GM20000 (cell line): ENCODE measurements around the gene TGFBR3.

Source experiments
- DNase-seq: peaks from one replicate; pipeline ENCODE4 v3.0.0; 2012; ENCODE audit warnings: low spot score
- TF ChIP-seq, protein P1 (sequence below): IDR thresholded peaks from 2 replicates; pipeline ENCODE4 v1.5.1; 2012; ENCODE audit warnings: mild to moderate bottlenecking, control low read depth; ENCODE audit errors: extremely low read depth, missing control alignments

TGFBR3 gene

DNA sequence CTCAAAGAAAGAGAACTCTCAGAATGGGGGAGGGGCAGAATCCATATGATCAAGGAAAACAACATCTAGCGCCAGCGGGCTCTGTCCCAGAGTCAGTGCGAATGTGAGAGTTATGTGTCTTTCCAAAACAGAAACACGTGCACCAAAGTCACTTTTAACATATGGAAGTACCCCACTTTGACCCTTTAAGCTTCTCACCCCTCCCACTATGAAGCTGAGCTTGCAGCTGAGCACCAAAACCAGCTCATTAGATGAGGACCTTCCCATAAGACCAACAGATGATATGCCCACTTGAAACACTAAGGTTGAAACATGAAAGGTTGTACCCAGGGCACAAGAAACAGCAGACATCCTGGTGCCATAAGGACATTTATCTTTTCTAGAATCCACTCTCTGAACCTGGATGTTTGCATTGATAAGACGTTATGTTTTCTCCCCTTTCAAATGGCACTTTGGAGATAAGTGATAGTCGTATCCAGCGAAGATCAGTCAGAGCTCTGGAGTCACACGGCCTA is 171.0 kb downstream of the TGFBR3 start:
- no peak for DNase-seq
- TF ChIP-seq, protein P1, sequence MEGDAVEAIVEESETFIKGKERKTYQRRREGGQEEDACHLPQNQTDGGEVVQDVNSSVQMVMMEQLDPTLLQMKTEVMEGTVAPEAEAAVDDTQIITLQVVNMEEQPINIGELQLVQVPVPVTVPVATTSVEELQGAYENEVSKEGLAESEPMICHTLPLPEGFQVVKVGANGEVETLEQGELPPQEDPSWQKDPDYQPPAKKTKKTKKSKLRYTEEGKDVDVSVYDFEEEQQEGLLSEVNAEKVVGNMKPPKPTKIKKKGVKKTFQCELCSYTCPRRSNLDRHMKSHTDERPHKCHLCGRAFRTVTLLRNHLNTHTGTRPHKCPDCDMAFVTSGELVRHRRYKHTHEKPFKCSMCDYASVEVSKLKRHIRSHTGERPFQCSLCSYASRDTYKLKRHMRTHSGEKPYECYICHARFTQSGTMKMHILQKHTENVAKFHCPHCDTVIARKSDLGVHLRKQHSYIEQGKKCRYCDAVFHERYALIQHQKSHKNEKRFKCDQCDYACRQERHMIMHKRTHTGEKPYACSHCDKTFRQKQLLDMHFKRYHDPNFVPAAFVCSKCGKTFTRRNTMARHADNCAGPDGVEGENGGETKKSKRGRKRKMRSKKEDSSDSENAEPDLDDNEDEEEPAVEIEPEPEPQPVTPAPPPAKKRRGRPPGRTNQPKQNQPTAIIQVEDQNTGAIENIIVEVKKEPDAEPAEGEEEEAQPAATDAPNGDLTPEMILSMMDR = no peak

DNA sequence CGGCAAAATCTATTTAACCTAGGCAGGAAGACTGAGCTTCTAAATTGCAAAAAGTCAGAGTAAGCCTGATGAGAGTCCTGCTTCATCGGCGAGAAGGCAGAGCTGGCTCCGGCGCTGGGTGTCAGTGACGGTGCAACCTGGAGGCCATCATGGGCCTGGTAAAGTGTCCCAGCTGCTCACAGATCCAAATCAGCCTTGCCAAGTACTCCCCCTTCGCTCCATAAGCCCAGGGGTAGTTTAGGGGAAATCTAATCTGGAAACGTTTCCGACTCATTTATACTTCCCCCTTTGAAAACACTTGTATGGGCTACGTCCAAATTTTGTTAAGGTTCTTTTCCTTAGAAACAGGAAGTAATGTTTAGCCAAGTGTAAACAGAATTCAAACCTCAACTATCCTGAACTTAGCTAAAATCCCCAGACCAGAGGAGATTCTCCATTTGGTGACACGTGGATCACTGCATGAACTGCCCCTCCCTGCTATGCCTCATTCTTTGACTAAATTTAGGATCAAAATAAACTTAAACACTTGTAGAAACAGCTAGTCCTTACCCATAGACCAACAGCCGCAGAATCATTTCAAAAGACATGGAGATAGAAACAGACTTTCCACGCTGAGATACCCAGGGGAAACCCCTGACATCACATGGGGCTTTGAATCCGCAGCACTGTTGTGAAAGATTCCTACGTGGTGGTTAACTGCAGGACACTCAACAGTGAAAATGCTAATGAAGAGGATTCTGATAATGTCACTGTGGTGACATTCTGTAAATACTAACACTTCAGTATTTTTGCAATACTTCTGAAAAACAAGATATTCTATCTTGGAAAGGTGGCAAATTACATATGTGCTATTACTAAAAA is 172.7 kb downstream of the TGFBR3 start:
- peak; percentile 39 for DNase-seq
- TF ChIP-seq, protein P1 = no peak

DNA sequence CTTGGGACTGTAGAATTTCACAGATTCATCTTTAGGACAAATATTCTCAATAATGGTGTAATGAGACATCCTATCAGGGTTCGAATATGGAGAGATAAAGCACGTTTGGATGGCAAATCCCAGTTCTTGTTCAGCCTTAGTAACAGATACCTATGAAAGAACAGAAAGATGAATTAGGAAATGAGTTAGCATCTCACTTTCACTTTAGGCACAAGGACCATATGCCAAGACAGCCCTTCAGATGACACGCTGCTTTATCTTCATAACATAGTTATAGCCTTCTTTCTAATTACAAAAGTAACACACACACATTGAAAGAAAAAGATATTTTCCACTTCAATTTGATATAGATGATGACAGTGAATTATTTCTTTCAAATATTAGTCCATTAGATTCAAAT is 173.6 kb downstream of the TGFBR3 start:
- TF ChIP-seq, protein P1 = no peak

DNA sequence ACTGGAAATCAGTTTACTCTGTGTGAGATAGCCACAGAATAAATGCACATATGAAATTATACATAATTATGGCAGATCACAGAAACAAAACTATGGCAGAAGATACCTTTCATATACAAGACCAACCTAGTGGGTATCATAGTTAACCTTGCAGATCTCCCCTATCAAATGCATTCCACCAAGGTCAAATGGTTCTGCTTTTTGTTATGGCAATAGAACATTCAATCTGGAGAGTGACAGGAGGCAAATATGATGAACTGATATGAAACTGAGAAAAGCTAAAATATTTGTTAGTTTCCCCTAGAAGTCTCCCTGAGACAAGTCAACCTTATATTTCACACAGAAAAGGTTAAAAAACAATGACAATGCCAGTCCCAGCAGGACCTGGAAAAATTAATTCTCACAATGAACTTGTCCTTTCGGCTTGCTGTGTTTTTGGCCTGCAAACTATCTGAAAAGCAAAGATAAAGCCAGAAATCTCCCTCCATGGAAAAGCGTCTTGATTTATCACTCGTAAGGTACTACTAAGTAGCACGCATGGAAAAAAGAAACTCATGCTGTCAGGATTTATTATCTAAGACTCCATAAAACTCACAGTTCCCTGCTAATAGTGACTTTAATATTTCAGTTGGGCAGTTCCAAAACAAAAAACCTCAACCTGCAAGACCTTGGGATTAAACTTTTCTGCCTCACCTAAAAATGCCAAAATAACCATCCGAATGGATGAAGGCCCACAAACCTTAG is 174.3 kb downstream of the TGFBR3 start:
- TF ChIP-seq, protein P1 = no peak
- DNase-seq = no peak

More for the DNA sequence above, 173.6 kb downstream of the TGFBR3 start:
- peak; percentile 14 for DNase-seq

DNA sequence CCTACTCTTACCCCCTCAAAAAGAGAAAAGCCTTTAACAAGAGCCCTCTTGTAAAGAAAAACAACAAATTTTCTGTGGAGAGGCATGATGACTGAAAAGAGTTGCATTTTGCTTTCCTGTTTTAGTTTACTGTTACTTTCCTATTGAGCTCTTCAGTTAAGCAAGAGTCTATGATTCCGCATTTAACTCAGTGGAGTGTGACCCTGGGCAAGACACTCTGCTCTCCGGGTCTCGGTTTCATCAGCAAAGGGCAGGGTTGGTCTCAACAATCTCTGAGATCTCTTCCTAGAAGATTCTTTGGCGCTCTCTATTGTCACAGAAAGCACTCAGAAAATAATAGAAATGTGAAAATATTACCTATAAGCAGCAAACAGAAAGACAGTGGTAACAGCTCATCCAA is 175.7 kb downstream of the TGFBR3 start:
- TF ChIP-seq, protein P1 = no peak

DNA sequence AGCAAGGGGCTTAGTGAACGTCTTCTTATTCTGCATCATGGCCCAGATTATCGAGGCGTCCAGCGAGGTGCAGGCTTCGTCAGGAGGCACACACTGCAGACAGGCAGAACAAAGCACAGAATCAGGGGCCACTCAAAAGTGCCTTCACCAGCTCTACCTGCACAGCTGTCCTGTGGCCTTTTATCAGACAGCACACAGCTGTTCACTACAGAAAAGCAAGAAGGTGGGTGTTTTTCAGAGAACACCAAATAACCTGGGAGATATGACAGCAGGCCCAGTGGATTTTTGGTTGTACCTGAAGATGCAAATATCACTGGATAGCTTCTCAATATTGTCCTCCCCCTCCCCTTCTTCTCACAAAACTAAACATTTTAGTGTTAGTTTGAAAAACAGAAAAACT is 177.3 kb downstream of the TGFBR3 start:
- TF ChIP-seq, protein P1 = no peak

More for the DNA sequence above, 175.7 kb downstream of the TGFBR3 start:
- no peak for DNase-seq

DNA sequence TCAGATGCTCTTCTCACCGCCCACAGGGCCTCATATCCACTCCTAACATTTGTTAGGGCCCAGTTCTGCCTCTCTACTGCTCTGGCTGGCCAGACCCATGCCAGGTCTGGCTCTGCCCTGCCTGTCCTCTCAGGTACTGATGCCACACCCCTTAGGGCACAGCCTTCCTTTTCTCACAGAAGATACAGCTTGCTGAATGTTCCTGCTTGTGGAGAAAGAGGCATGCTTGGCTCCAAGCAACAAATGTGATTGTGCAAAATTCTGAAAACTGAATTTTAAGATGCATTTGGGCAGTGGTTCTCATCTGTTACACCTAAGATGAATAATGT is 178.1 kb downstream of the TGFBR3 start:
- TF ChIP-seq, protein P1 = no peak
- DNase-seq = no peak

More for the DNA sequence above, 177.3 kb downstream of the TGFBR3 start:
- DNase-seq = no peak
